GM12891 (cell line): Measurements from ENCODE around the gene KCTD6.

ENCODE experiments used
- POLR2A ChIP-seq: IDR thresholded peaks from 2 replicates; pipeline ENCODE4 v1.6.1; 2011; ENCODE audit warnings: low read depth, low read length, control low read depth
- POLR2AphosphoS5 ChIP-seq: IDR thresholded peaks from 2 replicates; pipeline ENCODE4 v1.6.1; 2011; ENCODE audit warnings: low read depth, low read length, control low read depth
- POU2F2 ChIP-seq: IDR thresholded peaks from 2 replicates; pipeline ENCODE4 v1.6.1; 2011; ENCODE audit warnings: low read depth, mild to moderate bottlenecking, control low read depth, low read length, moderate library complexity

DNA sequence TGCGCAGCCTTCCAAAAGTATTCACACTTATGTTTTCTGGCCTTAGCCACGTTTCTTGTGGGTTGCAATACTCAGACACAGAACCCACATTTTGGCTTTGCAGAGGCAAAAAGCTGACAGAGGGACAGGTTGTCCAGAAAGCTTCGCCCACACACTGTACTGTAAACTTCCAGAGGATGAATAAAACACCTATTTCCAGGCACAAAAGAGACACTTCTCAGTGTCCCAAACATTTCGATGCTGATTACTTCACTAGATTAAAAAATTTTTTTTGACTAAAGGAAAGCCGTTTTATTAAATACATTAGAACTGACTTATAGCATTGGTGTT, 28.0 kb upstream of the KCTD6 start:
- no peak for TF ChIP-seq POLR2A
- TF ChIP-seq POLR2AphosphoS5 = no peak
- TF ChIP-seq POU2F2 = no peak
